LNCAP (cell line): ENCODE measurements around the gene PSMD8.

Experiments used
- CTCF ChIP-seq: fragments of 450-650 bp; IDR thresholded peaks from 2 replicates; pipeline ENCODE4 v1.5.1; 2017; ENCODE audit warnings: mild to moderate bottlenecking

PSMD8 gene

GRCh38 chr19:38337360-38337653 lies 37.1 kb upstream of the PSMD8 start:
- no peak for TF ChIP-seq CTCF

- no peak for TF ChIP-seq CTCF
These were observed 33.4 kb upstream of the PSMD8 start for GRCh38 chr19:38340927-38341326.

GRCh38 chr19:38346837-38347236 lies 27.5 kb upstream of the PSMD8 start:
- no peak for TF ChIP-seq CTCF

- TF ChIP-seq CTCF = no peak
These were observed 23.5 kb upstream of the PSMD8 start for GRCh38 chr19:38350883-38351282.

- no peak for TF ChIP-seq CTCF
These were observed 22.4 kb upstream of the PSMD8 start for GRCh38 chr19:38351865-38352395.

GRCh38 chr19:38352611-38353010 lies 21.8 kb upstream of the PSMD8 start:
- no peak for TF ChIP-seq CTCF

GRCh38 chr19:38355728-38356725 lies 18.3 kb upstream of the PSMD8 start:
- TF ChIP-seq CTCF = no peak
